Measurements from ENCODE around the gene RAB11B.

RAB11B gene

GRCh38 chr19:8355631-8356402 lies 34.3 kb upstream of the RAB11B start:
- ATAC-seq (ENCODE audit: insufficient read depth, low read depth): no peak

GRCh38 chr19:8357007-8357521 lies 33.1 kb upstream of the RAB11B start:
- ATAC-seq (ENCODE audit: insufficient read depth, low read depth) (no peak), DNase-seq (no peak)
- Histone ChIP-seq H3K27me3 (ENCODE audit: insufficient read depth, low read length, poor library complexity) (no peaks in the 10 kb centered on the region), H3K4me2 (ENCODE audit: insufficient read depth, low read length) (no peak overlapping the region), H3K36me3 (ENCODE audit: insufficient read depth, low read length) (no peaks in the 10 kb centered on the region), H4K20me1 (ENCODE audit: insufficient read depth, low read length) (peaks cover 3% of the 10 kb centered on the region; the same call in 1 of the 2 replicates), H3K9me3 (ENCODE audit: insufficient read depth, low read length, severe bottlenecking) (no peaks in the 10 kb centered on the region), H3K79me2 (ENCODE audit: insufficient read depth, low read length) (no peaks in the 10 kb centered on the region), H3K4me3 (ENCODE audit: low read depth in 1 of 2, low read length in 2 of 2) (no peak overlapping the region), H2AFZ (ENCODE audit: low read depth, low read length) (no peak overlapping the region), H3K9ac (ENCODE audit: low read depth, low read length) (no peak overlapping the region), H3K27ac (ENCODE audit: low read length) (no peak overlapping the region), H3K4me1 (ENCODE audit: insufficient read depth, low read length) (peaks cover 6% of the 10 kb centered on the region)
- no peak for TF ChIP-seq CTCF (IDR thresholded peaks at IDR 0.05; ENCODE audit: borderline replicate concordance, extremely low read depth, low read length, poor library complexity, severe bottlenecking)
- no peak for TF ChIP-seq EZH2 (IDR thresholded peaks at IDR 0.05; ENCODE audit: borderline replicate concordance, low read depth, low read length, severe bottlenecking)

More at GRCh38 chr19:8355631-8356402, 34.3 kb upstream of the RAB11B start:
- Histone ChIP-seq H3K79me2 (ENCODE audit: insufficient read depth, low read length) (no peaks in the 10 kb centered on the region), H3K36me3 (ENCODE audit: insufficient read depth, low read length) (no peaks in the 10 kb centered on the region), H4K20me1 (ENCODE audit: insufficient read depth, low read length) (peaks cover 3% of the 10 kb centered on the region; the same call in 1 of the 2 replicates), H3K27me3 (ENCODE audit: insufficient read depth, low read length, poor library complexity) (no peaks in the 10 kb centered on the region), H3K9me3 (ENCODE audit: insufficient read depth, low read length, severe bottlenecking) (no peaks in the 10 kb centered on the region), H3K4me2 (ENCODE audit: insufficient read depth, low read length) (no peak overlapping the region), H3K4me1 (ENCODE audit: insufficient read depth, low read length) (peaks cover 6% of the 10 kb centered on the region), H3K27ac (ENCODE audit: low read length) (no peak overlapping the region), H2AFZ (ENCODE audit: low read depth, low read length) (no peak overlapping the region), H3K4me3 (ENCODE audit: low read depth in 1 of 2, low read length in 2 of 2) (no peak overlapping the region), H3K9ac (ENCODE audit: low read depth, low read length) (no peak overlapping the region)
- TF ChIP-seq EZH2 (IDR thresholded peaks at IDR 0.05; ENCODE audit: borderline replicate concordance, low read depth, low read length, severe bottlenecking): no peak
- no peak for TF ChIP-seq CTCF (IDR thresholded peaks at IDR 0.05; ENCODE audit: borderline replicate concordance, extremely low read depth, low read length, poor library complexity, severe bottlenecking)
- no peak for DNase-seq

GRCh38 chr19:8358948-8359347 lies 31.2 kb upstream of the RAB11B start:
- H3K9ac ChIP-seq (ENCODE audit: low read depth, low read length): no peak overlapping the region
- no peaks in the 10 kb centered on the region for H3K36me3 ChIP-seq (ENCODE audit: insufficient read depth, low read length)
- no peaks in the 10 kb centered on the region for H3K9me3 ChIP-seq (ENCODE audit: insufficient read depth, low read length, severe bottlenecking)
- H3K4me3 ChIP-seq (ENCODE audit: low read depth in 1 of 2, low read length in 2 of 2): no peak overlapping the region
- DNase-seq (no peak), ATAC-seq (ENCODE audit: insufficient read depth, low read depth) (no peak)
- no peak overlapping the region for H2AFZ ChIP-seq (ENCODE audit: low read depth, low read length)
- TF ChIP-seq CTCF (IDR thresholded peaks at IDR 0.05; ENCODE audit: borderline replicate concordance, extremely low read depth, low read length, poor library complexity, severe bottlenecking): no peak
- TF ChIP-seq EZH2 (IDR thresholded peaks at IDR 0.05; ENCODE audit: borderline replicate concordance, low read depth, low read length, severe bottlenecking): no peak
- no peak overlapping the region for H3K4me2 ChIP-seq (ENCODE audit: insufficient read depth, low read length)
- no peak overlapping the region for H3K27ac ChIP-seq (ENCODE audit: low read length)
- H3K27me3 ChIP-seq (ENCODE audit: insufficient read depth, low read length, poor library complexity): no peaks in the 10 kb centered on the region
- H3K4me1 ChIP-seq (ENCODE audit: insufficient read depth, low read length): peaks cover 3% of the 10 kb centered on the region
- H4K20me1 ChIP-seq (ENCODE audit: insufficient read depth, low read length): no peaks in the 10 kb centered on the region
- no peaks in the 10 kb centered on the region for H3K79me2 ChIP-seq (ENCODE audit: insufficient read depth, low read length)
